GM21528 (cell line): ENCODE measurements around the gene SEMA3C.

ENCODE experiments used
- ATAC-seq: cut with Tn5 transposase; IDR thresholded peaks from one replicate; pipeline ENCODE4 v1.9.1; 2021; ENCODE audit warnings: mild to moderate bottlenecking, moderate library complexity; ENCODE audit not compliant: unreplicated experiment, low FRiP score

SEMA3C gene

DNA sequence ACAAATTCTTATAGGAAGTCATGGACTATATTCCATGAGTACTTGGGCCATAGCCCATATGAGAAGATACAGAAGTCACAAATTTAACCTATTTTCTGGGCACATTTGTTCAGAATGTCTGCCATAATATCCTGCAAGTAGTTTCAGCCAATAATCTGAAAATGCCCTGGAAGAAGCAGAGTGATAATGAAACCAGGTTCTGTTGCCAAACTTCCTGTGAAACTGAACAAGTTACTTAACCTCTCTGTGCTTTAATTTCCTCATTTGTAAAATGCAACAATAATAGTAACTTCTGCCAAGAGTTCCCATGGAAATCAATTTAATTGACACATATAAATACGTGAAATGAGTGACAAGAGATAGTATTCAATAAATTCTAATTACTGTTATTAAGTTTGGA lies 88.8 kb downstream of the SEMA3C start:
- ATAC-seq: no peak

DNA sequence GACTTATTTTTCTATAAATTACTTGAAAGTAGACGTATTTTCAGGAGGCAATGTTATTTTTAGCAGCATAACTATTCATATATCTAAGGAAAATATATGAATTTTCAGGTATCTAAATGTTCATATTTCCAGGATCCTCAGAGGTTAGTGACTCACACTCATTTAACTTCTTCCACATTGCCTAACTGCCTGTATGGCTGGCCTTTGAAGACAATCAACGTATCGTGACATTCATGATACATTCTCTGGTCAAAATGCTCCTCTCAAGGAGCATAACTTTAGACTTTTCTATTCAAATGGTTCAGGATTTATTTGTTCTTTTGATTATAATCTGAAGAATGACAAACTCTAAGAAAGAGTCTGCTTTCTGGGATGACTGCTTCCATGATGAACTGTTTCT lies 89.3 kb downstream of the SEMA3C start:
- ATAC-seq: no peak

DNA sequence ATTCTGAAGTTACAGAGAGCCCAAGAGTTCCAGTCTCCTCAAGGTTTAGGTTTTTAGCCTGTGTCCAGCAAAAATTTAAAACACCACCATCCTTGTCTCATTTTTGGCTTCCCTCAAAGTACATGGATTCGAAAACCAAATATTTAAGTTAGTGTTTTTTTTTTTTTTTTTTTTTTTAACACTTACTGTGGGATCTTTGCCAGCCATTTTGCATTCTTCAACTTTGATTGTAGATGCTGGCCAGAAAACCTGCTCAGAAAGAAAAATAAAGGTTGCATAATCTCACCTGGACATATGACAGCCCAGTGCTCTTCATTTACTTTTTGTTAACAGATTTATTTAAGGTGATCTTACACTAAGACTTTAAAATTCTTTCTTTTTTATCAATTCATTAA lies 91.6 kb downstream of the SEMA3C start:
- no peak for ATAC-seq

DNA sequence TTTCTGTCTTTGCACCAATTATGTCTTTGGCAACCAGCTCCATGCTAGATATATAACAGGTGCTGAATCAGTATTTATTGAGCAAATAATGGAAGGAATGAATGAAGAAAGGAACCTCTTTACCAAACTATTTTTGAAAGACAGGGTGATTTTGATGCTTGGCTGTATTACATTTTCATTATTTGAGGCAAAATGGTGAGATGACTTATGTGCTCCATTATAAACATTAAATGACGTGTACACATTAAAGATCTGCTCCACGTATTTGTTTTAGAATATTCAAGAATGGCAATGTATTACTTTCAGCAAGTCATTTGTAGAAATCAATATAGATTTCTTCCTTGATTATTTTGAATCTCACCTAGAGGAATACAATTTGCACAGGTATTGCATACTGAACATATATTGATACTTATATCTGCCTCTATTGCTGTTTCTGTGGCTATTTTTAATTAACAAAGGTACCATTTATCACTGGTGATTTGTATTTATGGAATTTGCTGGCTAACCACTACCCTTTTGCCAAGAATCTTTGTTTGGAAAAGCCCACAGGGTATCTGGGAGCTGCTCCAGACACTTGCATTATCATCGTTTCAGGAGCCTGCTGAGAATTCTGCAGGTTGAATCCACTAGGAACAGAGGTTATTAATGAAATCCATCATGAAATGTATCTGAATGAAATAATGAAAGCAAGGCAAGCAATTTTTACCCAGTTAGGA lies 92.2 kb downstream of the SEMA3C start:
- ATAC-seq: no peak

DNA sequence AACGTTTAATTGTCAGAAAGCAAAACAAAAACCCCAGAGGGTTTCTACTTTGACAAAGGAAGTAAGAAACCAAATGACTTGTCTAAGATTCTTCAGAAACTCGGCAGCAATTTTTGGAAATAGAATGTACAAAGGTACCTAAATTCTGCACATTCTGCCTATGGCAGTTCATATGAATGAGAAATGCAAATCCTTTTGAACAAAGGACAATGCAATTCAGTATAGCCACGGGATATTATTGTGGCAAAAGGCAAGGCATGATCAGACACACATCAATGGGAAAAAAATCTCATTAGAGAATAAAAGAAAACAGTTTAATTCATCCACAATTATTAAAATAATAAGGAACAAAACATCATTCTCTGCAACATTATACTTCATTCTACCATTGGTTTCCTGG lies 93.4 kb downstream of the SEMA3C start:
- ATAC-seq: no peak

DNA sequence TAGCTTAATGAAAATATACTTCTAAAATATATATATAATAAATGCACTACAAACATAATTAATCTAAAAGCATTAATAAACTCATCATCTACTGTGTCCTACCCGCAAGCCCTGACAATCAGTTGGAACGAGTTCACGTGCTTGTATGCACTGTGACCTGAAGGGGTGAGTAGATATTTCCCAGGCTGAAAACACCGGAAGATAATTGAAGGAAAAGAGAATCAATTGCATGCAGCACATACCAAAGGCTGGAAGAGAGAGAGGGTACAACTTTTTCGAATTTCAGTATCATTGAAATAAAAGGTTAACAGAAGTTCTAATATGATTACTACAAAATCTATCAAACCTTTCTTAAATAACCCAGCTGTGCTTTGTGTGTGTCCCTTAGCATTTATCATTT lies 94.6 kb downstream of the SEMA3C start:
- ATAC-seq: no peak

DNA sequence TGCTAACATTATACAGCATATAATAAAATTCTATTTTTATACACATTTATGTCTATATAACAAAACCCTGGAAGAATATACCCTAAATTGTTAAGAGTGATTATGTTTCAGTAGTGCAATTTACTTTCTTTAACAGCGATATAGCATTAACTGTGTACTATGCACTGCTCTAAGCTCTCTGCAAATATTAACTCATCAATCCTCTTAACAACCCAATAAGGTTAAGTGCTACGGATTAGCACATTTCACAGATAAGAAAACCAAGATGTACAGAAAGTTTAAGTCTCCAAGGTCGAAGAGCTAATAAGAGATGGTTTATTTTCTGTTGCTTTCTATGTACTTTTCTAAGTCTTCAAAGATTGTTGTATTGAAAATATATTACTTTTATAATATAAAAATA lies 95.8 kb downstream of the SEMA3C start:
- no peak for ATAC-seq

DNA sequence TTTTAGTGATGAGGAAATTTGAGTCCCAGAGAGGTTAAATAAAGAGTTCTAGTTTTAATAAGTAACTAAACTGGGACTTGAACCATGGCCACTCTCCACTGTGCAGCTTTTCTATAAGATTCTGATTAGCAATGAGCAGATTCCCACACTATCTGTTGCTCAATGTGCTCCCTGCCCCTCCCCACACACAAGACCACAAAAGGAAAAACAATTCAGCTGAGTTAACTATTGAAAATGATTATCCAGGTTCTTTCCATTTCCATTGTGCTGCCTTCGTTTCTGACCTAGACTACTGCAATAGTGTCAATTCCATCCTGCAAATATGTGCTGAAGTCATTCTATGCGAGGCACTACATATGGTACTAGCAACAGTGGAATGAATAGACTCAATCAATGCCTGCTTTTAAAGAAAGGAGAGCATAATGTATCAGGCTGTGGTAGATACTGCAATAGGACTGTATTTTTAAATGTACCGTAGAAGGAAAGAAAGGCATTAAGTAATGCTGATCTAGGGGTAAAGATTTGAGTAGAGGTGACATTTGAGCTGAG lies 97.0 kb downstream of the SEMA3C start:
- no peak for ATAC-seq

DNA sequence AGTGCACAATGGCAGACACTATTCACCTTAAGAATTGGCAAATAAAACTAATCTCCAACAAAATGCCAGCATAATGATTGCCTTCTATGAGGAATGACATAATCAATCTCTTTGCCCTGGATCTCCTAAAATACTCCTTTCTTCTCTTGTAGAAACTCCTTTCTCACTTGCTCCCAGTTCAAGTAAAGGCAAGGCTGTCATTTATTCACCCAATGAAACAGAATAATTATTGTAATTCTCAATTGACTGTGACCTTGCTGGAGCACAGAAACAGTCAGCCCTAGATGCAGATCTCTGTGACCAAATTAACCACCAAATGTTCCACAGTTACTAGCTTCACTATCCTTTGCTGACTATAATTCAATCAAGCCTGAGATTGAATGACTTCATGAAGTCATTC lies 99.3 kb downstream of the SEMA3C start:
- no peak for ATAC-seq

DNA sequence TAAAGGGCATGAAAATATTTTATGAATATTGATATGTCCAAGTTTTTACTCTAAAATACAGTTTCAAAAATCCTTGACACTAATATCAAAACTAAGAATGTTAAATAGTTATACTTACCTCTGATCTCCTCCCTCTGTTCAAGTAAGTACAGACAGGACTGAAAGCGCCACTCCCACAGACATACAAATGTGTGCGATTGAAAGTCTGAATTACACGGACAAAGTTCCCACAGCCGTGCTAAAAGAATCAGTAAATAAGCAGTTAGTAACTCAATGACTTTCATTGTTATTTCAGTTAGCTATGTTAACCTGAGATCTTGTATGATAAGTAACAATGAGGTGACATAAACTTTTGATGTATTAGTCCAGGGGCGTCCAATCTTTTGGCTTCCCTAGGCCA lies 100.7 kb downstream of the SEMA3C start:
- no peak for ATAC-seq

DNA sequence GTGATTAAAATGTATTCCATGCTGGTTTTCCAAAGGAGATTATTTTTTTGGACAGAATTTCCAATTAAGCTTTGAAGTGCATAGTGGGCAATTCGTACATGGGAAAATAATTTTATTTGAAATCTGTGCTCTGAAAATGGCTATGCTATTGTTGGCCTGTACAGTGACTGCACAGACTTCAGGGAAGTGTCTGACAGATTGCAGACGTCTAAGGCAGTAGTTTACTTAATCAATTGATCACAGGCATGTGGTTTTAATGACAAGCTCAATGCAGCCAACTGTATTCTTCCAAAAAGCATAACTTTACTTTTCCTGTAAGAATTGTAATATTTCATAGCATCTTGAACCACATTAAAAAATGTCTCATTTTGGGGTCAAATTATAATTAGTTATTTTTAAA lies 102.0 kb downstream of the SEMA3C start:
- ATAC-seq: no peak

DNA sequence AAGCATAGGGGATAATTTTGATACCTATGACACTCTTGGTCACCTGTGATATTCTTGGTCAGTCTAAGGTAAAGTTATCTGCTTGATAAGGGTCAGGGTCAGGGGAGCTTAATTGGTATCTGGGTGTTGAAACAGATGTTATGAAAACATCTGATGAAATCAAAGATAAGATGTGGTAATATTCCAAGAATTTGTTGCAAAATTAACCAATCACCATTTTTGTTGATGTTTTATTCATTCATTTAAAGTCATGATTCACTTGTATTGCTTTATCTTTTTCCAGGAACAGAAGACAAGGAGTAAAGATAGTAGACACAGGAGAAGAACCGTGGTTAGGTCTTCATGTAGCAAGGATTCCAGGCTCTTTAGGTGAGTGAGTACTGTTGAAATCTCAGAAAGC lies 103.1 kb downstream of the SEMA3C start:
- no peak for ATAC-seq

DNA sequence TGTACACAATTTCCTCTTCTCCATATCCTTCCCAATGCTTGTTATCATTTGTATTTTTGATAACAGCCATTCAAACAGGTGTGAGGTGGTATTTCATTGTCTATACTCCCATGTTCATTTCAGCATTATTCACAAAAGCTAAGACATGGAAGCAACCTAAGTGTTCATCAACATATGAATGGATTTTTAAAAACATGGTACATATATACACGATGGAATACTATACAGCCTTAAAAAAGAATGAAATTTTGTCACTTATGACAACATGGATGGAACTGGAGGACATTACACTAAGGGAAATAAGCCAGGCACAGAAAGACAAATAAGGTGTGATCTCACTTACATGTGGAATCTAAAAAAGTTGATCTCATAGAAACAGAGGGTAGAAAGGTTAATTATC lies 109.3 kb downstream of the SEMA3C start:
- ATAC-seq: no peak

DNA sequence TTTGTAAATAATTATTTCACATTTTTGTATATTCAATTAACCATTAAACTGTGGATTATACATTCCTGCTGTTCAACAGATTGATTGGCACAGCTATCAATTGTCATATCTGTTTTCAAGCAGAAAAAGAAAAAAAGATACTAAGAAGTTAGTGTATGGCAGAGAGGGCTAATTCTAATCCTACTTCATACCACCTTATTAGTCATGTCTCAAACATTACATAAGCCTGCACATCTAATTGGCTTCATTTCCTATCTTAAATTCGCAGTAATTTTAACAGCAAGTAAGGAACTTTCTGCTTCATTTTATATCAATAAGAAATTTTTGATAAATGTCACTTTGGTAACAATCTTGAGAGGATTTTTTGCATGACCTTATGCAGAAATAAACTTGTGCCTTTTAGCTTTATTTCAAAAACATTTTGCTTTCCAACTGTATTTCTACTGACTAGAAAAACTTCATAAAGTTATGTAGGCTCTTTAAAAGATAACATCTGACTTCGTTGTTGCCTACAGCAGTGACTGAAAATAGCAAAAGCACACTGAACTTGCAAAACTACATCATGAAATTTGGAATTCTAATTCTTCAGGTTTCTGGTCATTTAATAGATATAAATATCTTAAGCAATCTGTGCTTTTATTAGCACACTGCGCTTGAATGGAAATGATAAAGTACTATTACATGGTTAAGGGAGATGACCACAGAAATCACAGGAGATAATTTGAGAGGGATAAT lies 111.5 kb downstream of the SEMA3C start:
- ATAC-seq: no peak

DNA sequence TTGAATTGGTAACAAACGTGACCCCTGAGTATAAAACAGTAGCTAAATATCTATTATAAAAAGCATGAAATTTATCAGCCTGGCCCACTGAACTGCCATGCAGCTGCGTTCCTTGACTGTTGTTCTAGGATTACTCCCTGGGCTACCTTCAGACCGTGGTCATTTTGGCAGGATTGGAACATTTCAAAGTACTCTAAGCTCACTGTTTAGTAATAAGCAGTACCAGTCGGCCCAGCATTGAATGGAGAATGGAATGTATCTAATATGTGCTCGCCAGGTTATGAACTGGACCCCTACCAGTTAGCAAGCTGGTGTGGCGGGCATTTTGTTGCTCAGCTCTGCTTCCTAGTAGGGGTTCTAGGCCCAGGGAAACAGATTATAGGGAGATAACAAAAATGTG lies 112.2 kb downstream of the SEMA3C start:
- ATAC-seq: no peak

DNA sequence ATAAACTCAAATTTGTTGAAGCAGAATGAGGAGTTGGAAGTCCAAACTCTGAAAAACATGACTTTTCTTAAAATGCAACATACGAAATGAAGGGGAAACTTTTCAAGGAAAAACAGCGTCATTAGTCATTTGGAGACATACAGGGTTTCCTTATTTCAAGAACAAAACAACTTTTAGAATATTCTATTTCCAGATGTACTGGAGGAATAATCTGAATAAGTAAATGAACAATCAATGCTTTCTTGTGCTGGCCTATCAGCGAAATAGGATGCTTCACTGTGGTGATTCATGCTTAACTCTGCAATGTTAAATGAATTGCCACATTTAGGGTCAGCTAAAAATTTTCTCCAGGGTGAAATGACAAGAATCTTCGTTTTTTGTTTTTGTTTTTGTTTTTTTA lies 114.3 kb downstream of the SEMA3C start:
- ATAC-seq: no peak

DNA sequence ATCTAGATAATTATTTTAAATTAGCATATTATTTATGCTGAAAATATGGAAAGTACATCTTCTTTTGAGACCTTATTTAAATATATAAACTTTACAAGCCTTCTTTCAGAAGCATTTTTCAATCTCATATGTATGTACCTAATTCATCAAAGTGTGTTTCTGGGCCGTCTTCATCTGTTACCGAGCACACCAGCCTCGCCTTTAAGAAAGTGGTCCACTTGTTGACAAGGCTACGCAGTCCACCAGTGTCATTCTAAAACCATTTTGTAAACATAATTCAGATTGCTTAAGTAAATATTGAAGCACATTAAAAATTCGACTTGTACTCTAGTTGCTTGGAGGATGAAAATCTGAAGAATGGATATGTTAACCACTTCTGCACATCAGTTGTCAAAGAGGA lies 116.3 kb downstream of the SEMA3C start:
- no peak for ATAC-seq

DNA sequence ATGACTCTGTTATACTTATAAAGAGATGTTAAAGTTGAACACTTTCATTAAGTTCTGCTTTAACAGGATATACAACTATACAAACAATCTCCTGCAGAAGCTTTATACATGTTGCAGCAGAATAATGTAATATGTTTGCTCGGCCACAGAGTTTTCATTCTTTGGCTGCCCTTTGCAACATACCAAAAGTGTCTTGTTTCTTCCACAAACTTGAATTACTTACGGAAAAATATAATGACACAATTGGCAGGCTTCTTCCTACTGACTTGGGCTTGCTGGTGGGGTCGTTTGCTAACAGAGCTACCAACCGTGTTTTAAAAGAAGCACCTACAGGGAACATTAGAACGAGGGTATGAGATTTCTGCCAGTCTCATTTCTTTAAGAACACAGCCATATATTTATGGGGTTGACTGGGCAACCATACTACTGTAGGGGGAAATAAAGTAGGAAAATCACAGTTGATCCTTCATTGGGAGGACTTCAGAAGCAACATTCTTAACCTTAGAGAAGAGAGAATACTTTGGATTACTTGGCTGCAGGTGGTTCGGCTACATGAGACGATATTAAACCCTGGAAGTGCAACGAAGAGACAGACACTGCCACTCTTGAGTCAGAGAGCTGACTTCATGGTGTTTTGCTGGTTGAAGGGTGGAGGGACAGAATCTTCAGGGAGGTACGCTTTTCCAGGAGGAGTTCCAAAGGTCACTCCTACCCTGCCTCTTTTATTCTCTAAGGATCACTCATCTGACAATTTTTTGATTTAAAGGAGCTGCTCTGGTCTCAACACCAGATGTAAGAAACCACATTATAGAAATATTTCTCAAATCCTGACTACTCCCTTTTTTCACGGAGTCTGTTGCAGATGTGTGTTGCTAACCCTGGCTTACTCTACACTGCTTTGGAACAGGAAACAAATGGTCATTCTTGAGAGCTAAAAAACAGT lies 123.9 kb downstream of the SEMA3C start:
- no peak for ATAC-seq

DNA sequence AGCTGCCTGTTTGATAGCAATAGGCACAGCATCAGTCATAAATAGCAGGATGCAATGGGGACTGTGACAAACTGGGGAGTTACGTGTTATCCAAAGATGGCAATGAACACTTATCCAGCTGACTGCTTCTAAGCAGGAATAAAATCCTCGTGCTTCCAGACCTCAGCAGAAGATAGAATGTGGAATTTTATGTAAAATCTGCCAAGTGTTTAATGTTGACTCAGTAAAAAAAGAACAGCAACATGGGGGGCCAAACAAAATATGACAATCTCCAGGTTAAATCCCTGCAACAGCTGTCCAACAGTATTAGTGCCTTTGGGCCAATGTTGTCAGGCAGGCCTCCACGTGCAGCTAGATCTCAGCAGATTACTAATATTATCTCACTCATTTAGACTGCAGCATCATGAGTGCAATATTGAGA lies 127.3 kb downstream of the SEMA3C start:
- ATAC-seq: no peak

DNA sequence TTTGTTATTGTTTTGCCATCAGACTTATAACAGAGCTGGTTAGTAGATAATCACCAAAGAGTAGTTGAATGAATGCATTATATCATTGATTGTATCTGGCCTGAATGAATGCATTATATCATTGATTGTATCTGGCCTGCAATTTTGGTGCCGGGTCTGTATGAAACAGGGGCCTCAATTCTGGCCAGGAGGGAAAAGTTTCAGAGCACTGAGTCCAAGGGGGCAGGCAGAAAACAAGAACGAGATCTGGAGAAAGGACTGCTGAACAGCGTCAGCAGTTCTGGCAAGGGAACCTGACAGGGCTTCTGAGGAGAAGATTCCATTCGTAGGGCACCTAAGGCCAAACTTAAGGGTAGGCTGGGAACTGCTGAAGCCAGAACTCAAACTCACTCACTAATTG lies 128.0 kb downstream of the SEMA3C start:
- no peak for ATAC-seq

DNA sequence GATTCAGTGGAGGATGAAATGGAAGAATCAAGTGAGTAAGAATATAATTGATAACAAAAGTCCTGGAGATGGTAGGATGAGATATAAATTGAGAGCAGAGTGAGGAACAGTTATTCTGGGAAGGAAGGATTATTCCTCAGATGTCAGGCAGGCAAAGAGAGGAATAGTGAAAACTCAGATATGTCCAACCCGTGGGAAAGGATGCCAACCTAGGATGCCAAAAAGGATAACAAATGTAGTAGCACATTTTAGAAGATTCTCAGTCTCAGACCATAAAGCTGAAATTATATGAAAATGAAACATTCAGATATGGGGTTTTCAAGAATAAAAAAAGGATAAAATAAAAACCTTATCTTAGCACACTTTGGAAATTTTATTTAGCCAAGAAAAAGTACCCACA lies 131.1 kb downstream of the SEMA3C start:
- no peak for ATAC-seq
